LNCaP clone FGC (cell line): ENCODE results near the gene CCT5.

Source experiments
- DNase-seq: peaks from one replicate; pipeline ENCODE4 v3.0.0-alpha.2; 2011; ENCODE audit warnings: low read depth
- H3K4me3 ChIP-seq: 2 replicates; pipeline ENCODE4 v1.5.1; 2011; ENCODE audit warnings: mild to moderate bottlenecking, low read depth, low read length, control low read depth
- TF ChIP-seq, protein P1 (sequence below): IDR thresholded peaks from 2 replicates; pipeline ENCODE4 v1.5.1; 2012; ENCODE audit warnings: mild to moderate bottlenecking; ENCODE audit not compliant: control insufficient read depth, insufficient read depth; ENCODE audit errors: extremely low read depth

The CCT5 gene

GRCh38 chr5:10215366-10215765 is 34.7 kb upstream of the CCT5 start:
- DNase-seq = no peak
- TF ChIP-seq, protein P1, sequence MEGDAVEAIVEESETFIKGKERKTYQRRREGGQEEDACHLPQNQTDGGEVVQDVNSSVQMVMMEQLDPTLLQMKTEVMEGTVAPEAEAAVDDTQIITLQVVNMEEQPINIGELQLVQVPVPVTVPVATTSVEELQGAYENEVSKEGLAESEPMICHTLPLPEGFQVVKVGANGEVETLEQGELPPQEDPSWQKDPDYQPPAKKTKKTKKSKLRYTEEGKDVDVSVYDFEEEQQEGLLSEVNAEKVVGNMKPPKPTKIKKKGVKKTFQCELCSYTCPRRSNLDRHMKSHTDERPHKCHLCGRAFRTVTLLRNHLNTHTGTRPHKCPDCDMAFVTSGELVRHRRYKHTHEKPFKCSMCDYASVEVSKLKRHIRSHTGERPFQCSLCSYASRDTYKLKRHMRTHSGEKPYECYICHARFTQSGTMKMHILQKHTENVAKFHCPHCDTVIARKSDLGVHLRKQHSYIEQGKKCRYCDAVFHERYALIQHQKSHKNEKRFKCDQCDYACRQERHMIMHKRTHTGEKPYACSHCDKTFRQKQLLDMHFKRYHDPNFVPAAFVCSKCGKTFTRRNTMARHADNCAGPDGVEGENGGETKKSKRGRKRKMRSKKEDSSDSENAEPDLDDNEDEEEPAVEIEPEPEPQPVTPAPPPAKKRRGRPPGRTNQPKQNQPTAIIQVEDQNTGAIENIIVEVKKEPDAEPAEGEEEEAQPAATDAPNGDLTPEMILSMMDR = no peak
- H3K4me3 ChIP-seq = no peak overlapping the region

DNA sequence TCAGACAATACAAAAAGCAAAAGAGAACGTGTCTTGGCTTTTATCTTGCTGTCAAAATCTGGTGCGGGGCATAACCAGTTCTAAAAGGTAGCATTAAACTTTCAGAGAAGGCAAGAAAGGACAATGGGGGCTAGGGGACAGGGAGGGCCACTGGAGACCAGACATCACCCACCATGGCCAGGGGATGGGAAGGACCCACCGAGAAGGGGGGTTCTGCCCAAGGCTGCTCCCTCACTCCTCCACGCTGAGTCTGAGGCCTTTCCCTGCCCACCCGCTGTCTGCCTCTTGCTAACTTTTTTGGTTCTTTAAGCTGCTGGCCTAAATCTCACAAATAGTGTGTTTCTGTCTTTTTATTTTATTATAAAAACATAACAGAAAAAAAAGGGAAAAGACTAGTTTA is 34.0 kb upstream of the CCT5 start:
- DNase-seq = no peak
- TF ChIP-seq, protein P1 = no peak
- H3K4me3 ChIP-seq = no peak overlapping the region

GRCh38 chr5:10218658-10219057 is 31.4 kb upstream of the CCT5 start:
- DNase-seq = no peak
- TF ChIP-seq, protein P1 = no peak
- no peak overlapping the region for H3K4me3 ChIP-seq

- DNase-seq = no peak
- TF ChIP-seq, protein P1 = no peak
These were observed 31.0 kb upstream of the CCT5 start for GRCh38 chr5:10219068-10219467.

GRCh38 chr5:10220248-10220647 is 29.8 kb upstream of the CCT5 start:
- TF ChIP-seq, protein P1 = no peak
- no peak overlapping the region for H3K4me3 ChIP-seq
- no peak for DNase-seq

More at GRCh38 chr5:10219068-10219467, 31.0 kb upstream of the CCT5 start:
- no peak overlapping the region for H3K4me3 ChIP-seq

- peak; percentile 50 for DNase-seq
- TF ChIP-seq, protein P1 = no peak
- H3K4me3 ChIP-seq = no peak overlapping the region
These were observed 27.8 kb upstream of the CCT5 start for GRCh38 chr5:10222326-10222725.

- TF ChIP-seq, protein P1 = no peak
- H3K4me3 ChIP-seq = no peak overlapping the region
- no peak for DNase-seq
These were observed 22.7 kb upstream of the CCT5 start for GRCh38 chr5:10227379-10227778.
